Measurements from ENCODE around the gene RBPJL.

DNA sequence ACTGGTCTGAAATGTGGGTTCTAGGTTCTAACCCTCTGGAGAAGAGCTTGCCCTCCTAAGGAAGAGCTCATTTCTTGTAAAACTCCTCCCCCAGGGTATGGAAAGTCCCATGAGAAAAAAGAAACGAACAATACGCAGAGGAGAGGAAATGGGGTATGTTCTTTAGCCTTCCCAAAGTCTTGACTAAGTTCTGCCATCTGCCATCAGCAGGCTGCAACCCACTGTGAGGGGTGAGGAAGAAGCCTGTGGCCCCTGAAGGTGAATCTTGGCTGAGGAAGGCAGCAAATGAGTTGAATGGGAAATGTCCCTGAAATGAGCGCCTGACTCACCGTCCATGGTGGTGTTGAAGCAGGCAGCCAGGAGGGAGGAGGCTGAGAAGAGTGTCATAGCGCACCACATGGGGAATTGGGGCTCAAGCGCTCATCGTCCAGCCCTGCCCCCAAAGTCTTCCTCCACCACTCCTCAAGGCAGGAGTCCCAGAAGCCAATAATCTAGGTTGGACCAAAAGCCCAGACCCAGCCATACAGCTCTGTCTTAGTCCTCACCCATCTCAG, 11.8 kb downstream of the RBPJL start:
- TF ChIP-seq GATA2 (IDR thresholded peaks at IDR 0.05; ENCODE audit: low read depth, low read length) (no peak), GATA3 (IDR thresholded peaks at IDR 0.05; ENCODE audit: low read depth, low read length) (no peak)

All from SH-SY5Y (cell line).